NCI-H1930 (cell line): ENCODE data around the gene EHBP1.
"Not testable (repeated sequence)": the region's sequence is repeated elsewhere in the genome, so short reads cannot be mapped to it uniquely, and the experiment has no call there.

Source experiments
- DNase-seq, 2 experiments: peaks; one replicate each; lab custom pipeline; 2025; lab: John Stamatoyannopoulos, UW

Gene EHBP1

DNA sequence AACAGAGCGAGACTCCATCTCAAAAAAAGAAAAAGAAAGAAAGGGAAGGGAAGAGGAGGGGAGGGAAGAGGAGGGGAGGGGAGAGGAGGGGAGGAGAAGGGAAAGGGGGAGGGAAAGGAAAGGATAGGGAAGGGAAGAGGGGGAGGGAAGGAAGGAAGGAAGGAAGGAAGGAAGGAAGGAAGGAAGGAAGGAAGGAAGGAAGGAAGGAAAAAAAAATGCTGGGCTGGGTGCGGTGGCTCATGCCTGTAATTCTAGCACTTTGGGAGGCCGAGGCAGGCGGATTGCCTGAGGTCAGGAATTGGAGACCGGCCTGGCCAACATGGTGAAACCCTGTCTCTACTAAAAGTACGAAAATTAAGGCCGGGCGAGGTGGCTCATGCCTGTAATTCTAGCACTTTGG, 314.2 kb downstream of the EHBP1 start:
- DNase-seq = not testable (repeated sequence)

DNA sequence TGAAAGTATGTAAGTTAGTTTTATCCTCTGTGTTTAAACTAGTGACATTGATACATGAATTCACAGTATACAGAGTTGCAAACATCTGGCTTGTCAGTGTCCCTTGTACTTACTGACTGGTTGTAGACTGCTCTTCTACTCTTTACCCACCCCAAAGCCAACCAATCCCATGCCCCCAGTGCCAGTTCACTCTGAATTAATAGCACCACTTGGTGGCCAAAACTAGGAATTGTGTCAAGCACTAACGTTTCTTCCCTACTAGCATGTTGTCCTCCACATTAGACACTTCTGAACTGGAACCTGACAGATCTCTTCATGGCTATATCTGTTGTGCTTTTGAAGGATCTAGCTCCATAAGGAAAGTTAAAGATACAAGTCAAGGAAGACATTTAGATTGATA, 317.9 kb downstream of the EHBP1 start:
- no peak for DNase-seq

DNA sequence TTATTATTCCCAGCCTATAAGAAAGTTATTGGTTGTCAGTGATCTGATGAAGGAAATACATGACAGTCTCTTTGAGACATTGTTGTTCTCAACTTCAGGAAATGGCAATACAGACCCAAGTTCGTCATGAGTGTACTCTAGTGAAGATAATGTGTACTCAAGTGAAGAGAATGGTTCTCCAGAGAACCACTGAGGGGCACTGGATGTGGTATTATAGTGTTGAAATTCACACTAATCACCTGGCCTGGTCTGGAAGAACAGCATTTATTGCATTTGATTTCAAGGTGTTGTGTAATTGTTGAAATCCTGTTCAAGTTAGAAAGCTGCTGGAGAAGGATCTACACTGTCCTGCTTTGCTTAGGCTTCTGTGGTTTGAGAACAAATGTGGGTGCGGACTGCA, 321.7 kb downstream of the EHBP1 start:
- DNase-seq = no peak

DNA sequence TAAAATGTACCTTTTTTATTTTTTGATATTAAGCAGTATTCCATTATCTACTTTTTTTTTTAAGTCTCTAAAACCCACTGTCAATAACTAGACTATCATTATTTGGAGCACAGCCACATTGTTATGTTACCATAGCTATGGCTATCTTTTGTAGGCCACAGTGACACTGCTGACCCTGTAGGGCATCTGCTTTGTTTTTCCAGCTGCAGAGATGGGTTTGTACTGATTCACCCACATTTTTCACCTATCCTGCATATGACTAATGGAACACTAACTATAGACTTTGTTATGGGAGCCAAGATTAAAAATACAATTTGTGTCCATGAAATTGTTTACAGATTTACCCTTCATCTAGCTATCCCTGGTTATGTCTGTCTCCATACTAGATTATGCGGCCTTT, 323.5 kb downstream of the EHBP1 start:
- DNase-seq = no peak

DNA sequence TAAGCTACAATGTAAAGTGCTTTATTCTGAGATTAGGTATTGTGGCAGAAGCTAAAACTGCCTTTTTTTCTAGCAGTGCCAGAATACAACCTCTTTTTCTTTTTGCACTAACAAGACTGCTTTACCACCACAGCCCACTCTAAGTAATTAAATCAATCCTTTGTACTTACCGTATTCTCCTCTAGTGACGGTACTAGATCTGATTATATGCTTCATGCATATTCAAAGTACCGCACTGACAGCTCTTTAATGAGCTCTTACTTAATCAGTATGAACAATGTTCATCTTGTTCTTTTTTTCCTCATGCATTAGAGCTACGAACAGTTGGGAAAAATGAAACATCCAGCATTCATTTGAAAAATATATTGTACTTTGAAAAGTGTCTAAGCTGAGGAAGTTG, 329.0 kb downstream of the EHBP1 start:
- no peak for DNase-seq

- DNase-seq = no peak
These were observed 329.7 kb downstream of the EHBP1 start for GRCh38 chr2:63035169-63035568.

GRCh38 chr2:63035660-63036059, 330.1 kb downstream of the EHBP1 start:
- no peak for DNase-seq

- DNase-seq = no peak
These were observed 332.5 kb downstream of the EHBP1 start for GRCh38 chr2:63038034-63038433.

DNA sequence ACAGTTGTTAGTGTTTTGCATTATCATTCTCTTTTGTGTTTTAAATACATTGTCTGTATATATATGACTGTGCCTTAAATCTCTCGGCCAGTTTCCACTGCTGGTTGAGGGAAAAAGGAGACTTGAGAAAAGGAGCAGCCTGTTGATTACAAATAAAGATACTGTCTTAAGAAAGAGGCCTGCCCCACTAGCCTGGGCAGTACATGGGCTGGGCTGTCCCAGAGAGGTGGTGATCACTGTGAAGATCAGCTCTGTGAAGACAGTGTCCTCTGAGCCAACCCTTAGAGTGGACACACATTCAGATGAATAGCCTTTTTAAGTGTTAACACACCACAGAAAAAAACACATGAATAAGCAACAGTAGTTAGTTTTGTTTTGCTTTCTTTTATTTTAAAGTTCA, 335.1 kb downstream of the EHBP1 start:
- DNase-seq = no peak

DNA sequence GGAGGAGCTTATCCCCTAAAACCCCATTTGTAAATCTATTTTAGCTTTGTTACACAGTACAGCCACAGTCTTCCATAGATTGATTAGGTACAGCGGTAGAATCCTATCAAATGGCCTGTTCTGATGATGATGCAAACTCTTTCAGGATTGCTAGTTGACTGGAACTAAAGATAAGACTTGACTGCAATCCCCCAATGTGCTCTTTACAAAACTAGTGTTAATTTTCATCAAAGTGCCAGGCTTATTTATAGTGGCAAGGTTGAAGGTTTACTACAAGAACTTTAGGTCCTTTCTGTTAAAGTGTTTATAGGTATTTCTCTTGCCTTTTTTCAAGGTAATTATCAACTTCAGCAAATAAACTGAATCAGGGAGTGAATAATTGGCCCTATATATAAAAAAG, 336.1 kb downstream of the EHBP1 start:
- DNase-seq = no peak

DNA sequence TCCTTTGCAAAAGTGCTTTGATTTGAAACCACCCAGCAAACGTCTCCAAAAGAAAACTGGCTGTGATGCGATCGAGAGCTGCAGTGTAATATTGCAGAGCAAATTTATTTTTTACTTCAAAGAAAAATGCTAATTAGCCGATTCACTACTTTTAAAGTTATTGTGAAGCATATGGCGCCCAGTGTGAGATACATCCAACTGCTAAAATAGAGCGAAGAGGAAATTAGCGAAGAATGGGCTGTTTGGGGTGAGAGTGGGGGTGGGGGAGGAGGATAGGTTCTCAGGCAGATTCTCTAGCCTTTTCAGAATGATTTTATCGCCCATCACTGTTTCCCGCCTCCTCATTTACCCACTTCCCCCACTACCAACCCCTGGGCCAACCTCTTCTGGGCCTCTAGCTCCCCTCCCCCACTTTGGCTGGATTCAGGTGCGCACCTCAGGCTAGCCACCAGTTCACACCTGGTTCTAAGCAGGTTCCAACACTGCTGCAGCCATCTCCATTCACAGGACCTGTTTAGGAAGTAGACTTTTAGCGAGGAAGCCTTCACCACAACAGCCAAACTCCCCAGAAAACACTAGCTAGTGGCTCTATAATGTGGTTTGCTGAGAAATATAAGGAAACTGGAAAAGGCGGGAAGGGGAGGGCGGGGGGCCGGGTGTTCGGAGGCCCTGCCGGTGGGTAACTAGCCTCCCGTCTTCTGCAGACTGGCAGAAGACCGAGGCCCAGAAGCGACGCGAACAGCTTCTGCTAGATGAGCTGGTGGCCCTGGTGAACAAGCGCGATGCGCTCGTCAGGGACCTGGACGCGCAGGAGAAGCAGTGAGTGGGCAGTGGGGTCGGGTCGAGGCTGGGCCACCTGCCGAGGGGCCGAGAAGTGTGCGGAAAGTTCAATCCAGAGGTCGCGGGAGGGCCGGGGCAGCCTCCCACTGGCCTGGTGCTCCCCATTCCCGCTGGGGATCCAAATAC, 339.1 kb downstream of the EHBP1 start:
- no peak for DNase-seq

- DNase-seq = no peak
These were observed 341.0 kb downstream of the EHBP1 start for GRCh38 chr2:63046552-63046951.

GRCh38 chr2:63046961-63047320, 341.4 kb downstream of the EHBP1 start:
- no peak for DNase-seq

DNA sequence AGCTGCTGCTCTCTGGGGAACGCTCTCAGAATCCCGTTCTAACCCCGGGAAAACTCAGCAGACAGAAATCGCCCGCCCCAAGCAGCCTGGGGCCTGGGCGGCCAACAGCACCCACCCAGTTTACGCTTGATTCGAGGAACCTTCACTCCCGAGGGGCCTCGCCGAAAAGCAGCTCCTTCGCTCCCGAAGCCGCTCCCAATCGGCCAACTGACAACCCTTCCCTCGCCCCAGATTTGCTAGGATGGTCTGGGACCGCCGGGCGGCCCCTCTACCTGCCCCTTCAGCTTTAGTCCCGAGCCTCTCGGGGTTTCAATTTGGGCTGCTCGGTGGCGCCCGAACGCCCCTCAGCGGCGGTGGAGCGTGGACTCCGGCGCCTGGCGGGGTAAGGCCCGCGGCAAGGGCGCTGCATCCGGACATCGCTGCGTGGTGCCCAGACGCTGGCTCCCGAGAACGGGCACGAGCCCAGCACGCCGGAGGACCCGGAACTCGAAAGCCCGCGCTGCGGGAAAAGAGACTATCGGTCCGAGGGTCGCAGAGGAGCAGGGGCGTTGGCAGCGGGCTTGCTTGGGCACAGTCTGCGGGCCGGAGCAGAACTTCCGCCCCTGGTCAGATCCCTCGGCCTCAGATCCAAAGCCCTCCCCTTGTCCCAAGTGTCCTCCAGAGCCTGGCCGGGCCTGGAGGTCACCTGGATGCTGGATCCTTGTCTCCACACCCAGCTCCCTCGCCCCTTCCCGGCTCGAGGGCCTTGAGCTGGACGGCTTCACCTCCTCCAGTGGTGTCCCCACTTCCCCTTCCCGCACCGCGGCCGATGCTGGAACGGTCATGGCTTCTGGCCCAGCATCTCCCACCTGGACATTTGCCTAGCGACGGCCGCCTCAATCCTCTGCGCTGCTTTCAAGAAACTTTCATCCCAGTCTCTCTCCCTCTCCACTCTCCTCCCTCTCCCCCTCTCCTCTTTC, 342.1 kb downstream of the EHBP1 start:
- no peak for DNase-seq

- no peak for DNase-seq
These were observed 343.1 kb downstream of the EHBP1 start for GRCh38 chr2:63048367-63049171.

- DNase-seq = no peak
These were observed 343.9 kb downstream of the EHBP1 start for GRCh38 chr2:63049211-63049969.

GRCh38 chr2:63049970-63050333, 344.4 kb downstream of the EHBP1 start:
- DNase-seq = peak in 1 of 2 experiments; percentile 26

GRCh38 chr2:63050334-63051041, 345.0 kb downstream of the EHBP1 start, which contains the start of gene OTX1:
OTX1 (plus strand) TSS chr2:63050830; CDS start chr2:63052991, 2,161 bp downstream.
- peak; percentile 54 to 72 for DNase-seq

- no peak for DNase-seq
These were observed 345.7 kb downstream of the EHBP1 start for GRCh38 chr2:63051042-63051794.
